Stimulated activated CD8-positive, alpha-beta memory T cell treated with anti-CD3 and anti-CD28 coated beads, Interleukin-4, amount 100 ng/mL, for 1 hour (primary cell): ENCODE measurements around the gene LPCAT1.

Experiments used
- DNase-seq, 2 donors: peaks; one replicate each; pipeline ENCODE4 v3.0.0-alpha.2; 2020; ENCODE audit warnings: low read depth in 2 of 2, low spot score in 1 of 2

The LPCAT1 gene

GRCh38 chr5:1498623-1499416, 24.9 kb downstream of the LPCAT1 start:
- DNase-seq, result no peak

- no peak for DNase-seq
These were observed 25.8 kb downstream of the LPCAT1 start for GRCh38 chr5:1497795-1498622.

- no peak for DNase-seq
These were observed 26.4 kb downstream of the LPCAT1 start for GRCh38 chr5:1497242-1497777.

- DNase-seq, result no peak
These were observed 28.2 kb downstream of the LPCAT1 start for GRCh38 chr5:1495525-1495897.

GRCh38 chr5:1494780-1495524, 28.8 kb downstream of the LPCAT1 start:
- no peak for DNase-seq

- no peak for DNase-seq
These were observed 29.8 kb downstream of the LPCAT1 start for GRCh38 chr5:1493941-1494340.

- DNase-seq, result no peak
These were observed 30.3 kb downstream of the LPCAT1 start for GRCh38 chr5:1493413-1493812.

- DNase-seq, result no peak
These were observed 31.0 kb downstream of the LPCAT1 start for GRCh38 chr5:1492757-1493156.

- no peak for DNase-seq
These were observed 33.4 kb downstream of the LPCAT1 start for GRCh38 chr5:1490376-1490775.

GRCh38 chr5:1489754-1490153, 34.0 kb downstream of the LPCAT1 start:
- no peak for DNase-seq

- DNase-seq, result no peak
These were observed 34.7 kb downstream of the LPCAT1 start for GRCh38 chr5:1488882-1489680.

- DNase-seq, result no peak
These were observed 36.5 kb downstream of the LPCAT1 start for GRCh38 chr5:1487079-1487764.

GRCh38 chr5:1486271-1486670, 37.5 kb downstream of the LPCAT1 start:
- no peak for DNase-seq

GRCh38 chr5:1485579-1486118, 38.1 kb downstream of the LPCAT1 start:
- DNase-seq, result no peak

- no peak for DNase-seq
These were observed 38.8 kb downstream of the LPCAT1 start for GRCh38 chr5:1484730-1485578.

- no peak for DNase-seq
These were observed 39.7 kb downstream of the LPCAT1 start for GRCh38 chr5:1483856-1484729.

- DNase-seq, result no peak
These were observed 40.7 kb downstream of the LPCAT1 start for GRCh38 chr5:1483064-1483463.

GRCh38 chr5:1481959-1482331, 41.8 kb downstream of the LPCAT1 start:
- DNase-seq, result no peak
